ENCODE measurements around the gene SETDB1.

The SETDB1 gene

DNA sequence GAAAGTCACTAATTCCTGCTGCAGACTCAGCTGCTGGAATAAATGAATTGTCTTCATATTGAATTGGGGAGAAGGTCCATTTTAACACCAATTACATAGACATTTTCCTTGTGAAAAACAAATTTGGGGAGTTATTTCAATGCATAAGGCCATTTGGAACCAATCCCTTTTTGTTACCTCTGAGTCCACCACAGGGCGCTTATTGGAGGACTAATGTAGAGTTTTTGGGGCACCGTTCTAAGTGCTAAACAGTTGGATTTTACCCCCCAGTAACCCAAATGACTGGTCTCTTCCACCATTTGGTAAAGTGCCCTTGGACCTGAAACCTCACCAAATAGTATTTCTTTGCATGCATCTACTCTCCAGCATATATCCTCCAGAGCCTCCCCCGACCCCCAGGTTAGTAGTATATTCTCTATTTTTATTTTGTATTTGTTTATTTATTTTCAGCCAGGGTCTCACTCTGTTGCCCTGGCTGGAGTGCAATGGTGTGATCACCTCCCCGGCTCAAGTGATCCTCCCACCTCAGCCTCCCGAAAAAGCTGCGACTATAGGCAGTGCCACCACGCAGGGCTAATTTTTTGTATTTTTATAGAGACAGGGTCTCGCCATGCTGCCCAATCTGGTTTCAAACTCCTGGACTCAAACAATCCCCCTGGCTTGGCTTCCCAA, 83.6 kb downstream of the SETDB1 start:
- no peak overlapping the region for H3K27ac ChIP-seq (replicated peaks)
- H3K27me3 ChIP-seq (ENCODE audit: insufficient read depth, poor library complexity, severe bottlenecking): no peaks in the 10 kb centered on the region
- no peak overlapping the region for H3K4me3 ChIP-seq (replicated peaks; ENCODE audit: insufficient read depth, low read length)
- DNase-seq (ENCODE audit: low read depth in 1 of 2, low spot score in 1 of 2): no peak
- TF ChIP-seq GABPA (IDR thresholded peaks at IDR 0.05; ENCODE audit: low read depth) (no peak), SPI1 (IDR thresholded peaks at IDR 0.05; ENCODE audit: borderline replicate concordance, low read depth) (no peak), POLR2AphosphoS5 (IDR thresholded peaks at IDR 0.05; ENCODE audit: low read depth) (no peak)
- TF ChIP-seq, protein P1, sequence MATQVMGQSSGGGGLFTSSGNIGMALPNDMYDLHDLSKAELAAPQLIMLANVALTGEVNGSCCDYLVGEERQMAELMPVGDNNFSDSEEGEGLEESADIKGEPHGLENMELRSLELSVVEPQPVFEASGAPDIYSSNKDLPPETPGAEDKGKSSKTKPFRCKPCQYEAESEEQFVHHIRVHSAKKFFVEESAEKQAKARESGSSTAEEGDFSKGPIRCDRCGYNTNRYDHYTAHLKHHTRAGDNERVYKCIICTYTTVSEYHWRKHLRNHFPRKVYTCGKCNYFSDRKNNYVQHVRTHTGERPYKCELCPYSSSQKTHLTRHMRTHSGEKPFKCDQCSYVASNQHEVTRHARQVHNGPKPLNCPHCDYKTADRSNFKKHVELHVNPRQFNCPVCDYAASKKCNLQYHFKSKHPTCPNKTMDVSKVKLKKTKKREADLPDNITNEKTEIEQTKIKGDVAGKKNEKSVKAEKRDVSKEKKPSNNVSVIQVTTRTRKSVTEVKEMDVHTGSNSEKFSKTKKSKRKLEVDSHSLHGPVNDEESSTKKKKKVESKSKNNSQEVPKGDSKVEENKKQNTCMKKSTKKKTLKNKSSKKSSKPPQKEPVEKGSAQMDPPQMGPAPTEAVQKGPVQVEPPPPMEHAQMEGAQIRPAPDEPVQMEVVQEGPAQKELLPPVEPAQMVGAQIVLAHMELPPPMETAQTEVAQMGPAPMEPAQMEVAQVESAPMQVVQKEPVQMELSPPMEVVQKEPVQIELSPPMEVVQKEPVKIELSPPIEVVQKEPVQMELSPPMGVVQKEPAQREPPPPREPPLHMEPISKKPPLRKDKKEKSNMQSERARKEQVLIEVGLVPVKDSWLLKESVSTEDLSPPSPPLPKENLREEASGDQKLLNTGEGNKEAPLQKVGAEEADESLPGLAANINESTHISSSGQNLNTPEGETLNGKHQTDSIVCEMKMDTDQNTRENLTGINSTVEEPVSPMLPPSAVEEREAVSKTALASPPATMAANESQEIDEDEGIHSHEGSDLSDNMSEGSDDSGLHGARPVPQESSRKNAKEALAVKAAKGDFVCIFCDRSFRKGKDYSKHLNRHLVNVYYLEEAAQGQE (IDR thresholded peaks at IDR 0.05; ENCODE audit: insufficient replicate concordance, low read depth): no peak
- TF ChIP-seq, protein P2, sequence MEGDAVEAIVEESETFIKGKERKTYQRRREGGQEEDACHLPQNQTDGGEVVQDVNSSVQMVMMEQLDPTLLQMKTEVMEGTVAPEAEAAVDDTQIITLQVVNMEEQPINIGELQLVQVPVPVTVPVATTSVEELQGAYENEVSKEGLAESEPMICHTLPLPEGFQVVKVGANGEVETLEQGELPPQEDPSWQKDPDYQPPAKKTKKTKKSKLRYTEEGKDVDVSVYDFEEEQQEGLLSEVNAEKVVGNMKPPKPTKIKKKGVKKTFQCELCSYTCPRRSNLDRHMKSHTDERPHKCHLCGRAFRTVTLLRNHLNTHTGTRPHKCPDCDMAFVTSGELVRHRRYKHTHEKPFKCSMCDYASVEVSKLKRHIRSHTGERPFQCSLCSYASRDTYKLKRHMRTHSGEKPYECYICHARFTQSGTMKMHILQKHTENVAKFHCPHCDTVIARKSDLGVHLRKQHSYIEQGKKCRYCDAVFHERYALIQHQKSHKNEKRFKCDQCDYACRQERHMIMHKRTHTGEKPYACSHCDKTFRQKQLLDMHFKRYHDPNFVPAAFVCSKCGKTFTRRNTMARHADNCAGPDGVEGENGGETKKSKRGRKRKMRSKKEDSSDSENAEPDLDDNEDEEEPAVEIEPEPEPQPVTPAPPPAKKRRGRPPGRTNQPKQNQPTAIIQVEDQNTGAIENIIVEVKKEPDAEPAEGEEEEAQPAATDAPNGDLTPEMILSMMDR (IDR thresholded peaks at IDR 0.05; ENCODE audit: insufficient read depth, low read length): no peak

DNA sequence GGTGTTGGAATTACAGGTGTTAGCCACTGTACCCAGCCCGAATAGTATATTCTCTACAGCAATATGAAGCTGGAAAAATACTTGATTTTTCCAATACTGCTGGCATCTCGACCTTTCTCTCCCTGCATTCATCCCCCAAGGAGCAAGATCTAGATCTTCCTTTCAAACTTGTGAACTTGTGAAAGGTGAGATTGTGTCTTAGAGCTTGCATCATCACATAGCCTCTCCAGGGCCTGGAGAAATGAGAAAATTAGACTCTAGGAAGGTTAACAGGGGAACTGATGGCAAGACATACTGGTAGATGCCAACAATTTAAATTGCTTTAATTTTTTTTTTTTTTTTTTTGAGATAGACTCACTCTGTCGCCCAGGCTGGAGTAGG, 84.2 kb downstream of the SETDB1 start:
- no peaks in the 10 kb centered on the region for H3K27me3 ChIP-seq (ENCODE audit: insufficient read depth, poor library complexity, severe bottlenecking)
- TF ChIP-seq SPI1 (IDR thresholded peaks at IDR 0.05; ENCODE audit: borderline replicate concordance, low read depth) (no peak), POLR2AphosphoS5 (IDR thresholded peaks at IDR 0.05; ENCODE audit: low read depth) (no peak), GABPA (IDR thresholded peaks at IDR 0.05; ENCODE audit: low read depth) (no peak)
- TF ChIP-seq, protein P1 (IDR thresholded peaks at IDR 0.05; ENCODE audit: insufficient replicate concordance, low read depth): no peak
- H3K27ac ChIP-seq (replicated peaks): no peak overlapping the region
- no peak overlapping the region for H3K4me3 ChIP-seq (replicated peaks; ENCODE audit: insufficient read depth, low read length)
- no peak for DNase-seq (ENCODE audit: low read depth in 1 of 2, low spot score in 1 of 2)

DNA sequence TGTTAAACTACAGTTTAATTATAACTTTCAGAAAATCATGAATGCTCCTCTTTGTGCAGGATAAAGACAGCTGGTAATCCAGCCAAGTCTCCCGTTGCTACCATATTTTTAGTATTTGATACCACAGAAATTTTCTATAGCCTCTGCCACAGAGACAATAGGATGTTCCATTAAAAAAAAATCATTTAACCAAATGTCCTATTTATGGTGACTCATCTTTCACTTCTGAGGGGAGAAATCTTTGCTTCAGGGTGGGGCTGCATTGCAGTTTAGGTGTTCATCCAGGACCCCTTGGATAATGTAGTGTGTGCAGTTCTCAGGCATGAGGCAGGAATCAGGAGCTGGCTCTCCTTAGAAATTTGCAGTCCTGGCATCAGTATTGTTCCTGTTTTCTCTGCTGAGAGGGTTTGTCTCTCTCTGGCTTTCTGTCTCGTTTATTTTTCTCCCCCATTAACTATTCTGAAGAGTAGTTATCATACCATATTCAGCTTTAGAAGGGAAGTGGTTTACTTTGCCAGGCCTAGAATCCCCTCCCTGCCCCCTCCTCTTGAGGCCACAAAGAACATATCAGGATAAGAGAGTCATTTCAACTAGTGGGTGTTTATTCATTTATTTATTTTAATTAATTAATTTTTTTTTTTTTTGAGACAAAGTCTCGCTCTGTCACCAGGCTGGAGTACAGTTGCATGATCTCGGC, 85.1 kb downstream of the SETDB1 start:
- H3K27me3 ChIP-seq (ENCODE audit: insufficient read depth, poor library complexity, severe bottlenecking): no peaks in the 10 kb centered on the region
- TF ChIP-seq, protein P1 (IDR thresholded peaks at IDR 0.05; ENCODE audit: insufficient replicate concordance, low read depth): no peak
- TF ChIP-seq GABPA (IDR thresholded peaks at IDR 0.05; ENCODE audit: low read depth): no peak
- TF ChIP-seq SPI1 (IDR thresholded peaks at IDR 0.05; ENCODE audit: borderline replicate concordance, low read depth): peak; percentile 12; the same call in 1 of the 2 replicates
- TF ChIP-seq POLR2AphosphoS5 (IDR thresholded peaks at IDR 0.05; ENCODE audit: low read depth): no peak
- TF ChIP-seq, protein P2 (IDR thresholded peaks at IDR 0.05; ENCODE audit: insufficient read depth, low read length): no peak
- H3K4me3 ChIP-seq (replicated peaks; ENCODE audit: insufficient read depth, low read length): no peak overlapping the region
- no peak overlapping the region for H3K27ac ChIP-seq (replicated peaks)
- peak in 1 of 2 experiments; percentile 9 for DNase-seq (ENCODE audit: low read depth in 1 of 2, low spot score in 1 of 2)

Data from HL-60 (cell line).